Upper lobe of left lung (tissue), 4 donors: ENCODE results near the gene BMERB1.

Experiments used
- CTCF ChIP-seq, 6 experiments: fragments of 450-650 bp in 4 of 6; fragments of 200-600 bp in 2 of 6; sonication (generic) in 2 of 6; IDR thresholded peaks; one replicate each; pipeline ENCODE4 v1.5.1; 2016 to 2019; ENCODE audit warnings: antibody characterized with exemption in 6 of 6
- EP300 ChIP-seq, 4 donors: sonication (generic); formaldehyde crosslinking; IDR thresholded peaks; one replicate each; pipeline ENCODE4 v1.5.1; 2017; ENCODE audit warnings: antibody characterized with exemption in 4 of 4, control low read depth in 2 of 4
- POLR2A ChIP-seq, 4 donors: fragments of 450-650 bp; IDR thresholded peaks; one replicate each; pipeline ENCODE4 v1.5.1; 2016 to 2017; ENCODE audit warnings: antibody characterized with exemption in 4 of 4, mild to moderate bottlenecking in 2 of 4
- POLR2AphosphoS5 ChIP-seq, 2 donors: sonication (generic); formaldehyde crosslinking; IDR thresholded peaks; one replicate each; pipeline ENCODE4 v1.5.1; 2017; ENCODE audit warnings: antibody characterized with exemption in 2 of 2

- TF ChIP-seq CTCF (IDR thresholded peaks at IDR 0.05) (no peak), POLR2AphosphoS5 (IDR thresholded peaks at IDR 0.05) (no peak), POLR2A (IDR thresholded peaks at IDR 0.05) (no peak), EP300 (IDR thresholded peaks at IDR 0.05) (no peak)
Observed at GRCh38 chr16:15631730-15632409, 197.5 kb downstream of the BMERB1 start.
